ENCODE data around the gene SH3PXD2B. TPM values are rescaled to one million over a fixed set of nuclear protein-coding genes. Genes with fewer than 3 reads are reported as not detected.

The SH3PXD2B gene
- total RNA-seq, 1 experiment from 2014 or later: 64.1 TPM

- no peak for TF ChIP-seq NFYB (CRISPR knock-in tag; conservative IDR thresholded peaks at IDR 0.05; ENCODE audit: low read depth)
- TF ChIP-seq, protein P1, sequence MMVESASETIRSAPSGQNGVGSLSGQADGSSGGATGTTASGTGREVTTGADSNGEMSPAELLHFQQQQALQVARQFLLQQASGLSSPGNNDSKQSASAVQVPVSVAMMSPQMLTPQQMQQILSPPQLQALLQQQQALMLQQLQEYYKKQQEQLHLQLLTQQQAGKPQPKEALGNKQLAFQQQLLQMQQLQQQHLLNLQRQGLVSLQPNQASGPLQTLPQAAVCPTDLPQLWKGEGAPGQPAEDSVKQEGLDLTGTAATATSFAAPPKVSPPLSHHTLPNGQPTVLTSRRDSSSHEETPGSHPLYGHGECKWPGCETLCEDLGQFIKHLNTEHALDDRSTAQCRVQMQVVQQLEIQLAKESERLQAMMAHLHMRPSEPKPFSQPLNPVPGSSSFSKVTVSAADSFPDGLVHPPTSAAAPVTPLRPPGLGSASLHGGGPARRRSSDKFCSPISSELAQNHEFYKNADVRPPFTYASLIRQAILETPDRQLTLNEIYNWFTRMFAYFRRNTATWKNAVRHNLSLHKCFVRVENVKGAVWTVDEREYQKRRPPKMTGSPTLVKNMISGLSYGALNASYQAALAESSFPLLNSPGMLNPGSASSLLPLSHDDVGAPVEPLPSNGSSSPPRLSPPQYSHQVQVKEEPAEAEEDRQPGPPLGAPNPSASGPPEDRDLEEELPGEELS (CRISPR knock-in tag; IDR thresholded peaks at IDR 0.05): no peak
- no peak for TF ChIP-seq SMAD3 (CRISPR knock-in tag; IDR thresholded peaks at IDR 0.05; ENCODE audit: borderline replicate concordance)
- Mint-ChIP-seq H3K4me1 (peaks cover 26% of the 10 kb centered on the region), H3K27me3 (ENCODE audit: low read depth) (no peaks in the 10 kb centered on the region), H3K4me3 (no peak overlapping the region), H3K36me3 (peaks cover 56% of the 10 kb centered on the region), H3K27ac (no peak overlapping the region), H3K9me3 (peaks cover 25% of the 10 kb centered on the region)
- DNase-seq (ENCODE audit: low spot score) (no peak), ATAC-seq (no peak)
- ChIA-PET CTCF (interaction anchor here (0.6 to 4.0 kb wide), 2 partner anchors 47 to 56 kb away, joined by 5 to 33 read pairs; no protein-coding TSS in a partner anchor), POLR2A (no interaction called here)
Measured at GRCh38 chr5:172405226-172406107, 48.9 kb downstream of the SH3PXD2B start.

DNA sequence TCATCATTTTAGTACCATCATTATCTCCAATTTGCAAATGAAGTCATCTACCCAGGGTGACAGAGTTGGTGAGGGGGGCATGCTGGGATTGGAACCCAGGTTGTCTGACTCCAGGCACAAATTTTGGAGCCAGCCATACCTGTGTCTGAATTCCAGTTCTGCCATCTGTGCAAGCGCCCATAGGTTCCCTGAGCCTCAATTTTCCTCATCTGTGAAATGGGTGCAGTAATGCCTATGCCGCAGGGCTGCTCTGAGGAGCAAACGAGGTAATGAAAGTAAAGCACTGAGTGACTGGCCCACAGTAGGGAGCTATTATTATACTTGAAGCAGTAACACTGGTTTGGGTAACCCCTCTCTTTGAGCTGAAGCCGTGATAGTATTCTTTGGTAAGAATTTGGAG lies 49.6 kb downstream of the SH3PXD2B start:
- Mint-ChIP-seq H3K4me3 (no peak overlapping the region), H3K4me1 (peaks cover 30% of the 10 kb centered on the region), H3K36me3 (peaks cover 59% of the 10 kb centered on the region), H3K27ac (no peak overlapping the region; the same call in 1 of the 2 replicates), H3K9me3 (peaks cover 28% of the 10 kb centered on the region), H3K27me3 (ENCODE audit: low read depth) (no peaks in the 10 kb centered on the region)
- TF ChIP-seq CREB1 (CRISPR knock-in tag; IDR thresholded peaks at IDR 0.05): no peak
- peak; percentile 63; the same call in 1 of the 2 replicates for TF ChIP-seq GTF2I (CRISPR knock-in tag; conservative IDR thresholded peaks at IDR 0.05)
- ATAC-seq (no peak), DNase-seq (ENCODE audit: low spot score) (no peak)
- ChIA-PET CTCF (interaction anchor here (4.0 kb wide), 1 partner anchor 47 kb away, joined by 33 read pairs; no protein-coding TSS in a partner anchor), POLR2A (no interaction called here)

DNA sequence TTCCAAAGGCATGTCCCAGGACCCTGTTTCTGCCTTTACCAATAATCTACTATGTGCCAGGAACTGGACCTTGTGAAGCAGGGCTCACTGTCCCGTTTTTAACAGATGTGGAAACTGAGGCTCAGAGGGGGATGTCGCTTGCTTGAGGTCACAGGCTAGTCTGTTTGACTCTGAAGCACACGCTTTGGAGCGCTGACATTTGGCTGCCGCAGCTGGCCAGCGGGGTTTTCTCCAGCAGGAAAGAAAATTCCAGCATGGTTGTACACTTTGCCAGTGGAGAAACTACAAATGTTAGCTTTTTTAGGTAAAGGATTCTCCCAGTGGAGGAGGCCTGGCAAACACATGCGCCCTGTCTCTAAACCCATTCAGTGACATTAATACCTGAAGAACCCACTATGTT lies 50.5 kb downstream of the SH3PXD2B start:
- peaks cover 34% of the 10 kb centered on the region for H3K4me1 Mint-ChIP-seq
- H3K27ac Mint-ChIP-seq: peak overlapping the region; percentile 95; the same call in 1 of the 2 replicates
- ChIA-PET POLR2A (no interaction called here), CTCF (interaction anchor here (1.1 to 4.0 kb wide), 2 partner anchors 33 to 48 kb away, joined by 3 to 33 read pairs; no protein-coding TSS in a partner anchor)
- H3K27me3 Mint-ChIP-seq (ENCODE audit: low read depth): no peaks in the 10 kb centered on the region
- ATAC-seq (no peak), DNase-seq (ENCODE audit: low spot score) (no peak)
- TF ChIP-seq FOXJ3 (CRISPR knock-in tag; IDR thresholded peaks at IDR 0.05; ENCODE audit: borderline replicate concordance) (no peak), CBFB (CRISPR knock-in tag; IDR thresholded peaks at IDR 0.05; ENCODE audit: low read depth) (no peak), USF2 (CRISPR knock-in tag; IDR thresholded peaks at IDR 0.05) (no peak), NFATC4 (CRISPR knock-in tag; IDR thresholded peaks at IDR 0.05) (no peak), OVOL2 (CRISPR knock-in tag; IDR thresholded peaks at IDR 0.05; ENCODE audit: borderline replicate concordance) (no peak), SMAD3 (CRISPR knock-in tag; IDR thresholded peaks at IDR 0.05; ENCODE audit: borderline replicate concordance) (no peak), CREB1 (CRISPR knock-in tag; IDR thresholded peaks at IDR 0.05) (no peak)
- TF ChIP-seq, protein P2, sequence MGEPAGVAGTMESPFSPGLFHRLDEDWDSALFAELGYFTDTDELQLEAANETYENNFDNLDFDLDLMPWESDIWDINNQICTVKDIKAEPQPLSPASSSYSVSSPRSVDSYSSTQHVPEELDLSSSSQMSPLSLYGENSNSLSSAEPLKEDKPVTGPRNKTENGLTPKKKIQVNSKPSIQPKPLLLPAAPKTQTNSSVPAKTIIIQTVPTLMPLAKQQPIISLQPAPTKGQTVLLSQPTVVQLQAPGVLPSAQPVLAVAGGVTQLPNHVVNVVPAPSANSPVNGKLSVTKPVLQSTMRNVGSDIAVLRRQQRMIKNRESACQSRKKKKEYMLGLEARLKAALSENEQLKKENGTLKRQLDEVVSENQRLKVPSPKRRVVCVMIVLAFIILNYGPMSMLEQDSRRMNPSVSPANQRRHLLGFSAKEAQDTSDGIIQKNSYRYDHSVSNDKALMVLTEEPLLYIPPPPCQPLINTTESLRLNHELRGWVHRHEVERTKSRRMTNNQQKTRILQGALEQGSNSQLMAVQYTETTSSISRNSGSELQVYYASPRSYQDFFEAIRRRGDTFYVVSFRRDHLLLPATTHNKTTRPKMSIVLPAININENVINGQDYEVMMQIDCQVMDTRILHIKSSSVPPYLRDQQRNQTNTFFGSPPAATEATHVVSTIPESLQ (CRISPR knock-in tag; IDR thresholded peaks at IDR 0.05): no peak
- TF ChIP-seq, protein P3, sequence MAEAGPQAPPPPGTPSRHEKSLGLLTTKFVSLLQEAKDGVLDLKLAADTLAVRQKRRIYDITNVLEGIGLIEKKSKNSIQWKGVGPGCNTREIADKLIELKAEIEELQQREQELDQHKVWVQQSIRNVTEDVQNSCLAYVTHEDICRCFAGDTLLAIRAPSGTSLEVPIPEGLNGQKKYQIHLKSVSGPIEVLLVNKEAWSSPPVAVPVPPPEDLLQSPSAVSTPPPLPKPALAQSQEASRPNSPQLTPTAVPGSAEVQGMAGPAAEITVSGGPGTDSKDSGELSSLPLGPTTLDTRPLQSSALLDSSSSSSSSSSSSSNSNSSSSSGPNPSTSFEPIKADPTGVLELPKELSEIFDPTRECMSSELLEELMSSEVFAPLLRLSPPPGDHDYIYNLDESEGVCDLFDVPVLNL (CRISPR knock-in tag; IDR thresholded peaks at IDR 0.05; ENCODE audit: borderline replicate concordance, low read depth): no peak
- TF ChIP-seq, protein P4, sequence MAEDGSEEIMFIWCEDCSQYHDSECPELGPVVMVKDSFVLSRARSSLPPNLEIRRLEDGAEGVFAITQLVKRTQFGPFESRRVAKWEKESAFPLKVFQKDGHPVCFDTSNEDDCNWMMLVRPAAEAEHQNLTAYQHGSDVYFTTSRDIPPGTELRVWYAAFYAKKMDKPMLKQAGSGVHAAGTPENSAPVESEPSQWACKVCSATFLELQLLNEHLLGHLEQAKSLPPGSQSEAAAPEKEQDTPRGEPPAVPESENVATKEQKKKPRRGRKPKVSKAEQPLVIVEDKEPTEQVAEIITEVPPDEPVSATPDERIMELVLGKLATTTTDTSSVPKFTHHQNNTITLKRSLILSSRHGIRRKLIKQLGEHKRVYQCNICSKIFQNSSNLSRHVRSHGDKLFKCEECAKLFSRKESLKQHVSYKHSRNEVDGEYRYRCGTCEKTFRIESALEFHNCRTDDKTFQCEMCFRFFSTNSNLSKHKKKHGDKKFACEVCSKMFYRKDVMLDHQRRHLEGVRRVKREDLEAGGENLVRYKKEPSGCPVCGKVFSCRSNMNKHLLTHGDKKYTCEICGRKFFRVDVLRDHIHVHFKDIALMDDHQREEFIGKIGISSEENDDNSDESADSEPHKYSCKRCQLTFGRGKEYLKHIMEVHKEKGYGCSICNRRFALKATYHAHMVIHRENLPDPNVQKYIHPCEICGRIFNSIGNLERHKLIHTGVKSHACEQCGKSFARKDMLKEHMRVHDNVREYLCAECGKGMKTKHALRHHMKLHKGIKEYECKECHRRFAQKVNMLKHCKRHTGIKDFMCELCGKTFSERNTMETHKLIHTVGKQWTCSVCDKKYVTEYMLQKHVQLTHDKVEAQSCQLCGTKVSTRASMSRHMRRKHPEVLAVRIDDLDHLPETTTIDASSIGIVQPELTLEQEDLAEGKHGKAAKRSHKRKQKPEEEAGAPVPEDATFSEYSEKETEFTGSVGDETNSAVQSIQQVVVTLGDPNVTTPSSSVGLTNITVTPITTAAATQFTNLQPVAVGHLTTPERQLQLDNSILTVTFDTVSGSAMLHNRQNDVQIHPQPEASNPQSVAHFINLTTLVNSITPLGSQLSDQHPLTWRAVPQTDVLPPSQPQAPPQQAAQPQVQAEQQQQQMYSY (CRISPR knock-in tag; IDR thresholded peaks at IDR 0.05): no peak
- TF ChIP-seq, protein P5, sequence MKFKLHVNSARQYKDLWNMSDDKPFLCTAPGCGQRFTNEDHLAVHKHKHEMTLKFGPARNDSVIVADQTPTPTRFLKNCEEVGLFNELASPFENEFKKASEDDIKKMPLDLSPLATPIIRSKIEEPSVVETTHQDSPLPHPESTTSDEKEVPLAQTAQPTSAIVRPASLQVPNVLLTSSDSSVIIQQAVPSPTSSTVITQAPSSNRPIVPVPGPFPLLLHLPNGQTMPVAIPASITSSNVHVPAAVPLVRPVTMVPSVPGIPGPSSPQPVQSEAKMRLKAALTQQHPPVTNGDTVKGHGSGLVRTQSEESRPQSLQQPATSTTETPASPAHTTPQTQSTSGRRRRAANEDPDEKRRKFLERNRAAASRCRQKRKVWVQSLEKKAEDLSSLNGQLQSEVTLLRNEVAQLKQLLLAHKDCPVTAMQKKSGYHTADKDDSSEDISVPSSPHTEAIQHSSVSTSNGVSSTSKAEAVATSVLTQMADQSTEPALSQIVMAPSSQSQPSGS (CRISPR knock-in tag; IDR thresholded peaks at IDR 0.05; ENCODE audit: borderline replicate concordance, low read depth): no peak
- peaks cover 37% of the 10 kb centered on the region for H3K9me3 Mint-ChIP-seq
- peaks cover 69% of the 10 kb centered on the region for H3K36me3 Mint-ChIP-seq
- H3K4me3 Mint-ChIP-seq: no peak overlapping the region
